Measurements from ENCODE around the gene NBPF3.
"Not testable (repeated sequence)": the region's sequence is repeated elsewhere in the genome, so short reads cannot be mapped to it uniquely, and the experiment has no call there.

Gene NBPF3, protein sequence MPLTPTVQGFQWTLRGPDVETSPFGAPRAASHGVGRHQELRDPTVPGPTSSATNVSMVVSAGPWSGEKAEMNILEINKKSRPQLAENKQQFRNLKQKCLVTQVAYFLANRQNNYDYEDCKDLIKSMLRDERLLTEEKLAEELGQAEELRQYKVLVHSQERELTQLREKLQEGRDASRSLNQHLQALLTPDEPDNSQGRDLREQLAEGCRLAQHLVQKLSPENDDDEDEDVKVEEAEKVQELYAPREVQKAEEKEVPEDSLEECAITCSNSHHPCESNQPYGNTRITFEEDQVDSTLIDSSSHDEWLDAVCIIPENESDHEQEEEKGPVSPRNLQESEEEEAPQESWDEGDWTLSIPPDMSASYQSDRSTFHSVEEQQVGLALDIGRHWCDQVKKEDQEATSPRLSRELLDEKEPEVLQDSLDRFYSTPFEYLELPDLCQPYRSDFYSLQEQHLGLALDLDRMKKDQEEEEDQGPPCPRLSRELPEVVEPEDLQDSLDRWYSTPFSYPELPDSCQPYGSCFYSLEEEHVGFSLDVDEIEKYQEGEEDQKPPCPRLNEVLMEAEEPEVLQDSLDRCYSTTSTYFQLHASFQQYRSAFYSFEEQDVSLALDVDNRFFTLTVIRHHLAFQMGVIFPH

DNA sequence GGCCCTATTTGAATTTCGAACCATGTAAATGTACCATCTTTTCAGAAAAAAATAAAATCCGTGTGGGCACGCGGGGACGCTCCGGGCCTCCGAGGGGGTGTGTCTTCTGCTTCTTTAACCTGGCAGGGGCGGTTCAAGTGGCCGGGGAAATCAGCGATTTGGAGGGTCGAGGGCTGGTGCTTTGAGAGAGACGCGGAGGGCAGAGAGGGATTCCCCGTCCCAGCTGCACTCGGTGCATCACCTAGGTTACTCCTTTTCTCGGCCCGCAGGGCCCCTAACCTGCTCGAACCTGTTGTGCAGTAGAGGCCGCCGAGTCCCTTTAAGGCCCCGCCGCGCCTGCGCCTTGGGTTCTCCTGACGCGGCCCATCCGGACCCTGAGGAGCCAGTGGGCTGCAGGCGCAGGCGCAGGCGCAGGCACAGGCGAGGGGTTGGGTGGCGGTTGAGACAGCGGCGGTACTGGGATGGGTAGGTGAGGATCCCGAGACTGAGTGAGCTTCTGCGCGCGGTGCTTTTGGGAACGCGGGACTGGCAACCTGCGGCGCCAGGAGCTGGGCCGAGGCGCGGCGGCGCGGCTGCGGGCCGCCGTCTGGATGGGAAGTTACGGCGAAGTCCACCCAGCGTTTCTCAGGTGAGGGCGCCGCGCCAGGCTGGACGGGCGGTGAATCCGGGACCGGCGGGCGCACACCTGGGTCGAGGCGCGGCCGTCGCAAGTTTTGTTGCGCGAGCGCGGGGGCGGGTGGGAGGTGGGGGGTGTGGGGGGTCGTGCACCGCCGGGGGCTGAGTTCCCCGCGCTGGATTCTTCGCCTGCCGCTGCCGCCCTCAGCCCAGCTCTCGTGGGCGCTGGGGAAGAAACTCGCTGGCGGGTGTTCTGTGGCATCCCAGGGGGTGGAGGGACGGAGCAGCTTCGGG lies at the start of gene NBPF3:
Gene NBPF3, plus strand, starts transcription at position 417 of the 909 bp plus-strand sequence. CDS start 4,950 bp downstream, outside the sequence.
- peak; percentile 81 for DNase-seq

- DNase-seq: no peak
Observed at GRCh38 chr1:21391497-21391896, 48.4 kb upstream of the NBPF3 start.

GRCh38 chr1:21392587-21393263 lies 47.2 kb upstream of the NBPF3 start:
- no peak for DNase-seq

DNA sequence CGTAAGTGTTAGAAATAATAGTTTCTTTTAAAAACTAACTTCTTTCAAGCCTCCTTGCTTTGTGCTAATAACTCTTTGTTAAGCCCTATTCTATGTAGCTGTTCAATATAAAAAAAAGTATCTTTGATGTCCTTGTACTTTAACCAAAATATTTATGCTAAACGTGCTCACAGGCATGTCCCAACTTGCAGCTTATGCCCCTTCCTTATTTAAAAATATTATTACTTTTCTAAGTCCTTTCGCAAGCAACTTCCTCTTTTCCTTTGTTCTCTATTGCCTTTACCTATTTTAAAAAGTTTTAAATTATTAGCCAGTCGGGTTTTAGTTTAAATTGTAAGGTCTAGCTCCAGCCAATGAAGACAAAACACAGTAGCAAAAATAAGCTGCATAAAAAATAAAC lies 43.4 kb upstream of the NBPF3 start:
- peak; percentile 33 for DNase-seq

- DNase-seq: no peak
Observed at GRCh38 chr1:21397813-21398188, 42.1 kb upstream of the NBPF3 start.

GRCh38 chr1:21401726-21402346 lies 38.1 kb upstream of the NBPF3 start:
- DNase-seq: not testable (repeated sequence)

GRCh38 chr1:21406659-21407058 lies 33.3 kb upstream of the NBPF3 start:
- DNase-seq: no peak

- peak; percentile 87 for DNase-seq
Observed at GRCh38 chr1:21409897-21410296, 30.0 kb upstream of the NBPF3 start.

DNA sequence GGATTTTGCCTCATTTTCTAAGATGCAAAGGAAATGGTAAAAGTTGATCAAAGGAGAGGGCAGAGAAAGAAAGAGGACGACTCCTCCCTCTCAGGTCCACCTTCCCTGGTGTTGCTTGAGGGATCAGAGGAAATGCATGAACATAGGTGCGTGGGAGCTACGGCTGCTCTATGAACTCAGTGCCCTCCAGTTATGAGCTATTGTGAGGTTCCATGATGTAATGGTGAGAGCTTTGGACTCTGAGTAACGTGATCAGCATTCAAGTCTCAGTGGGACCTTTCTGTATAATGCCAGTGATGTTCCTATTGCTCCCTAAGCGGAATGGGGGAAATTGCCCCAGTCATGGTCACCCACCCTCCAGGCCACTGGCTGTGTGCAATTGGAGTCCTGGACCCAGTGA lies 25.9 kb upstream of the NBPF3 start:
- DNase-seq: no peak

DNA sequence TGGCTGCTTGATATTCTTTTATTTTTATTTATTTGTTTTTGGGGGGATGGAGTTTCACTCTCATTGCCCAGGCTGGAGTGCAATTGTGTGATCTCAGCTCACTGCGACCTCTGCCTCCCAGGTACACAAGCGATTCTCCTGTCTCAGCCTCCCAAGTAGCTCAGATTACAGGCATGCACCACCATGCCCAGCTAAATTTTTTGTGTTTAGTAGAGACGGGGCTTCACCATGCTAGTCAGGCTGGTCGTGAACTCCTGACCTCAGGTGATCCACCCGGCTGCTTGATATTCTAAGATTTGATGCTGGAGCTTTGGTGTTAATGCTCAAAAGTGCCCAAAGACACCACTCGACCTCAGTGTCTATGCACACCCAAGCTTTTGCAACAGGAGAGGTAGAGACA lies 19.6 kb upstream of the NBPF3 start:
- DNase-seq: not testable (repeated sequence)

GRCh38 chr1:21421307-21421706 lies 18.6 kb upstream of the NBPF3 start:
- not testable (repeated sequence) for DNase-seq

GRCh38 chr1:21427798-21428480 lies 12.0 kb upstream of the NBPF3 start:
- DNase-seq: not testable (repeated sequence)

DNA sequence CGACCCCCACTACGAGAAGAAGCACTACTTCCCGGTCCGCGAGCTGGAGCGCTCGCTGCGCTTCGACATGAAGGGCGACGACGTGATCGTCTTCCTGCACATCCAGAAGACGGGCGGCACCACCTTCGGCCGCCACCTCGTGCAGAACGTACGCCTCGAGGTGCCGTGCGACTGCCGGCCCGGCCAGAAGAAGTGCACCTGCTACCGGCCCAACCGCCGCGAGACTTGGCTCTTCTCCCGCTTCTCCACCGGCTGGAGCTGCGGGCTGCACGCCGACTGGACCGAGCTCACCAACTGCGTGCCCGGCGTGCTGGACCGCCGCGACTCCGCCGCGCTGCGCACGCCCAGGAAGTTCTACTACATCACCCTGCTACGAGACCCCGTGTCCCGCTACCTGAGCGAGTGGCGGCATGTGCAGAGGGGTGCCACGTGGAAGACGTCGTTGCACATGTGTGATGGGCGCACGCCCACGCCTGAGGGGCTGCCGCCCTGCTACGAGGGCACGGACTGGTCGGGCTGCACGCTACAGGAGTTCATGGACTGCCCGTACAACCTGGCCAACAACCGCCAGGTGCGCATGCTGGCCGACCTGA lies 11.4 kb upstream of the NBPF3 start:
- DNase-seq: not testable (repeated sequence)

GRCh38 chr1:21429210-21429609 lies 10.7 kb upstream of the NBPF3 start:
- DNase-seq: not testable (repeated sequence)

DNA sequence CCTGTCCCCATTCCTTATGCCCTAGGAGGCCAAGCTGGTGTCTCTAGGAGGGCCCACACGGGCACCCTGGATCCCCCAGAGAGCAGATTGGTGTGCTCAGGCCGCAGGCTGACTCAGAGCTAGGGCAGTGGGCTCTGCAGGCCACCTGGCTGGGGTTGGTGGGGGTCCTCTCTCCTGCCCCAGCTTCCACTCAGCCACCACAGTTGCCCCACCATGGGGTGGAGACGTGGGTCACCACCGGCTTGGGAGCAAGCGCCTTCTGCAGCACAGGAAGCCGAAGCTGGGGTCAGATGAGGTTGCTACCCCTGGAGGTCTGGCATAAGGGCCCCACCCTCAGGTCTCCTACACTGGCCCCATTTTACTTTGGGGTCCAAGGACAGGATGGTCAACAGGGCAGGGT lies 9.1 kb upstream of the NBPF3 start:
- not testable (repeated sequence) for DNase-seq

GRCh38 chr1:21434394-21434793 lies 5.5 kb upstream of the NBPF3 start:
- no peak for DNase-seq

GRCh38 chr1:21435646-21436487 lies 4.1 kb upstream of the NBPF3 start:
- no peak for DNase-seq

- no peak for DNase-seq
Observed at GRCh38 chr1:21436488-21437340, 3.2 kb upstream of the NBPF3 start.

DNA sequence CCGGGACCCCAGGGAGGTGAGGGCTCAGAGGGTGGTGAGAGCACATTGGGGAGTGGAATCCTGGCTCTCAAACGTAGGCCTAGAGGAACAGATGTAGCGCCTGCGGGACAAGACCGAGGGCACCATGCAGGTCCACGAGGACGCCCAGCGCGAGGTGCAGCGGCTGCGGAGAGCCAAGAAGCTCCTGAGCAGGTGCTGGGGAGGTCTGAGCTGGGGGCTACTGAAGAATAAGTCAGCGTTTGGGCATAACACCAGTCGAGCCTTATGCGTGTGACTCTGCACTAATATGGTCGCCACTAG lies 2.6 kb upstream of the NBPF3 start:
- DNase-seq: no peak
